GF-D8 (cell line): ENCODE data around the gene GATA5.

Experiments
- DNase-seq: peaks from one replicate; lab custom pipeline; 2025; lab: John Stamatoyannopoulos, UW

GATA5 gene

GRCh38 chr20:62475772-62476055, at the start of gene GATA5:
TSS of gene GATA5 (minus strand) at chr20:62475995. CDS start at chr20:62475521, 474 bp downstream.
- DNase-seq = no peak

GRCh38 chr20:62525014-62525413, 49.2 kb upstream of the GATA5 start:
- no peak for DNase-seq

GRCh38 chr20:62524505-62524911, 48.7 kb upstream of the GATA5 start:
- no peak for DNase-seq

GRCh38 chr20:62523473-62524203, 47.8 kb upstream of the GATA5 start:
- no peak for DNase-seq

GRCh38 chr20:62522748-62523396, 47.1 kb upstream of the GATA5 start:
- no peak for DNase-seq

- DNase-seq = no peak
Observed at GRCh38 chr20:62519826-62520225, 44.0 kb upstream of the GATA5 start.

GRCh38 chr20:62518911-62519310, 43.1 kb upstream of the GATA5 start:
- DNase-seq = no peak

- DNase-seq = no peak
Observed at GRCh38 chr20:62517901-62518610, 42.3 kb upstream of the GATA5 start.

- DNase-seq = no peak
Observed at GRCh38 chr20:62517168-62517567, 41.4 kb upstream of the GATA5 start.

GRCh38 chr20:62516338-62516737, 40.5 kb upstream of the GATA5 start:
- DNase-seq = no peak

- DNase-seq = no peak
Observed at GRCh38 chr20:62515826-62516225, 40.0 kb upstream of the GATA5 start.

- DNase-seq = no peak
Observed at GRCh38 chr20:62515280-62515679, 39.5 kb upstream of the GATA5 start.

- DNase-seq = no peak
Observed at GRCh38 chr20:62513991-62514390, 38.2 kb upstream of the GATA5 start.

- DNase-seq = no peak
Observed at GRCh38 chr20:62511915-62512610, 36.3 kb upstream of the GATA5 start.

GRCh38 chr20:62511300-62511914, 35.6 kb upstream of the GATA5 start:
- DNase-seq = no peak

- no peak for DNase-seq
Observed at GRCh38 chr20:62508641-62509051, 32.9 kb upstream of the GATA5 start.

GRCh38 chr20:62507991-62508640, 32.3 kb upstream of the GATA5 start:
- no peak for DNase-seq

GRCh38 chr20:62507323-62507722, 31.5 kb upstream of the GATA5 start:
- DNase-seq = no peak

- no peak for DNase-seq
Observed at GRCh38 chr20:62506791-62507190, 31.0 kb upstream of the GATA5 start.

- DNase-seq = no peak
Observed at GRCh38 chr20:62506087-62506486, 30.3 kb upstream of the GATA5 start.

GRCh38 chr20:62505337-62506045, 29.7 kb upstream of the GATA5 start:
- no peak for DNase-seq
